GM11168 (cell line): ENCODE results near the gene PNPLA6.
"Not testable (repeated sequence)": the region's sequence is repeated elsewhere in the genome, so short reads cannot be mapped to it uniquely, and the experiment has no call there.

Source experiments
- in situ Hi-C: fragments of 300-500 bp; cut with MboI; formaldehyde crosslinking; loops from one replicate; pipeline ENCODE4 v1.12.0; 2022; ENCODE audit warnings: low sequenced_read_pairs; ENCODE audit not compliant: unreplicated experiment

Gene PNPLA6

DNA sequence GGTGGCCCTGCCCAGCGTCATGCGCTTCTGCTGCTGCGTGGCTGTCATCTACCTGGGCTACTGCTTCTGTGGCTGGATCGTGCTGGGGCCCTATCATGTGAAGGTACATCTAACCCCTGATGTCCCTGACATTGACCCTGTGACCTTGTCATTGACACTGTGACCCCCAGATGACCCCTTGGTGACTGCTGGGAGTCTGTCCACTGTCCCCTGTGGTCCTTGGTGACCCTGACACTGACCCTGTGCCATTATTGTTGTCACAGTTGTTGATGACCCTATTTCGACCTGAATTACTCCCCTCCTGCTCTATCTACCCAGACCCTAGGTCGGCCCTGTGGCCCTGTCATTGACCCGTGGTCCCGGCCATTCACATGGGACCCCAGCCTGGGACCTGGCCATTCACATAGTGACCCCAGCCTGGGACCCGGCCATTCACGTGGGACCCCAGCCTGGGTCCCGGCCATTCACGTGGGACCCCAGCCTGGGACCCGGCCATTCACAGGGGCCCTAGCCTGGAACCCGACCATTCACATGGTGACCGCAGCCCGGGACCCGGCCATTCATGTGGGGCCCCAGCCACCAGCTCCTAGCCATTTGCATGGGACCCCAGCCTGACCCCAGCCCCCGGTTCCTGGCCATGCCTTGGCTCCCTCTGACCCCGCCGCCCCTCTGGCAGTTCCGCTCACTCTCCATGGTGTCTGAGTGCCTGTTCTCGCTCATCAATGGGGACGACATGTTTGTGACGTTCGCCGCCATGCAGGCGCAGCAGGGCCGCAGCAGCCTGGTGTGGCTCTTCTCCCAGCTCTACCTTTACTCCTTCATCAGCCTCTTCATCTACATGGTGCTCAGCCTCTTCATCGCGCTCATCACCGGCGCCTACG, 5.7 kb upstream of the PNPLA6 start:
- in situ Hi-C loops = no loop called here

DNA sequence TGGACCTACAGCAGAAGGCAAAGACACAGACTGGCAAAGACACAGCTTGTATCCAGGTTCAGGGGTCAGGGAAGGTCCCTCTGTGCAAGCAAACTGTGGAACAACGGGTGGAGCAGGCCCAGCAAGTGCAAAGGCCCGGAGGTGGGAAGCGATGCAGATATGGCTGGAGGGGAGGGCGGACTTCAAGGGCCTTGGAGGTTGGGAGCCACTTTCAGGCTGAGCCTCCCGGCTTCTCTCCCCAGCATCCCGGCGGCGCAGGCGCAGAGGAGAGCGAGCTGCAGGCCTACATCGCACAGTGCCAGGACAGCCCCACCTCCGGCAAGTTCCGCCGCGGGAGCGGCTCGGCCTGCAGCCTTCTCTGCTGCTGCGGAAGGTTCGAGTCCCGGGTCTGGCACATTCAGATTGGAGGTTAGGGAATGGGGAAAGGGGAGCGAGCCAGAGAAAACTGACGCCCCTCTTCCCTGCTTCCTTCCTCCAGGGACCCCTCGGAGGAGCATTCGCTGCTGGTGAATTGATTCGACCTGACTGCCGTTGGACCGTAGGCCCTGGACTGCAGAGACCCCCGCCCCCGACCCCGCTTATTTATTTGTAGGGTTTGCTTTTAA, 2.1 kb upstream of the PNPLA6 start:
- in situ Hi-C loops = no loop called here

DNA sequence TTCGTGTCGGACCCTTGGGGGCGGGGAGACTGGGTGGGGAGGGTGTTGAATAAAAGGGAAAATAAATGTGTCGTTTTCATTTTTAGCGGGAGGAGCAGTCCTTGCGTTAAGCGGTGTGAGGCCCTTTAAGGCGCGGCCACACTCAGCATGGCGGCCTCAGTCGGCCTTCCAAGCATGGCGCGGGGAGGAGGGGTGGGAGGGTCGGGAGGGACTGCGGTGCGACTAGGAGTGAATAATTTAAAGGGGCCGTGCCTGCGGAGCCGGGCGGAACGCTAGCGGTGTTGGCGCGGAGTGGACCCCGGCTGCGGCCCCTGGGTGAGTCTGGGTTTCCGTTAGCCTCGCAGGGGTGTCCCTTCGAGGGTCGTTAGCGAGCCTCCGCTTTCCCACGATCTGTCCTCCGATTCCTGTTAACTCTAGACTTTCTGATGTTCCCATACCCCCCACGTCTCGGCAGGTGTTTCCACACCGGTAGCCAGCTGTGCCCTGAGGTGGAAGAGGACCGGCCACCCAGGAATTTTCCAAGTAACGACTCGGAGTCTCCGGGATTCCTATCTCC, 1.5 kb upstream of the PNPLA6 start:
- in situ Hi-C loops = no loop called here

- in situ Hi-C loops = no loop called here
Measured at GRCh38 chr19:7534531-7535046, 928 bp upstream of the PNPLA6 start.

GRCh38 chr19:7535998-7536695, 630 bp downstream of the PNPLA6 start:
- in situ Hi-C loops = no loop called here

DNA sequence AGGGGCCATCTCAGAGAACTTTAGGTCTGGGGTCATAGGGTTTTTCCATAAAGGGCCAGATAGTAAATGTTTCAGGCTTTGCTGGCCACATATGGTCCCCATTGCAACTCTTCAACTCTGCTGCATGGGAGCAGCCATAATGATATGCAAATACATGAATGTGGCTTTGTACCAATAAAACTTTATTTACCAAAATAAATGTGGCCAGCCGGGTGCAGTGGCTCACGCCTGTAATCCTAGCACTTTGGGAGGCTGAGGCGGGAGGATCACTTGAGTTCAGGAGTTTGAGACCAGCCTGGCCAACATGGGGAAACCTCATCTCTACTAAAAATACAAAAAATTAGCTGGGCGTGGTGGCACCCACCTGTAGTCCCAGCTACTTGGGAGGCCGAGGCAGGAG, 3.5 kb downstream of the PNPLA6 start:
- in situ Hi-C loops = not testable (repeated sequence)

- in situ Hi-C loops = no loop called here
Measured at GRCh38 chr19:7539827-7540425, 4.4 kb downstream of the PNPLA6 start.

DNA sequence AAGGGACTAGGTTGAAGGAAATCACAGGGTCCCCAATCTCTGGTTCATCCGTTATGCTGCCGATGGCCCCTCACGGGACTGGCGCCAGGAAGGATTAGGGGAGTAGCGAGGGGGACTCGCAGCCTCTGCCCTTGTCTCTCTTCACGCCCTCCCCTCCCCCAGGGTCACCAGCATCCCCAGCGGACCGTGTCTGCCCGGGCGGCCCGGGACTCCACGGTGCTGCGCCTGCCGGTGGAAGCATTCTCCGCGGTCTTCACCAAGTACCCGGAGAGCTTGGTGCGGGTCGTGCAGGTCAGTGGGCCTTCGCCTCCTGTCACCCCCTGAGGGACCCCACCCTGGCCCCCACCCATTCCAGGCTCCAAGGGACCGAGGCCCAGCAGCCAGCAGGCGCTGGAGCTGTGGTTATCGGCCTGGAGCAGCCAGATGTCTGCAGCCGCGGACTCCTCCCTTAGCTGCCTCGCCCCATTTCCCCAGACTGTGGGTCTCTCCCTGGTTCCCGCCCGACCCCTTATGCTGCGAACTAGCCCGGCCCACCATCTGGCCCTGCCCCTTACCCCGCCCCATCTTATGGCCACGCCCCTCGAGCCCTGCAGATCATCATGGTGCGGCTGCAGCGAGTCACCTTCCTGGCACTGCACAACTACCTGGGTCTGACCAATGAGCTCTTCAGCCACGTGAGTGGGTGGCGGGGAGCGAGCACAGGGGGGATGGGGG, 5.4 kb downstream of the PNPLA6 start:
- in situ Hi-C loops = no loop called here

- in situ Hi-C loops = no loop called here
Measured at GRCh38 chr19:7541475-7541824, 5.9 kb downstream of the PNPLA6 start.

DNA sequence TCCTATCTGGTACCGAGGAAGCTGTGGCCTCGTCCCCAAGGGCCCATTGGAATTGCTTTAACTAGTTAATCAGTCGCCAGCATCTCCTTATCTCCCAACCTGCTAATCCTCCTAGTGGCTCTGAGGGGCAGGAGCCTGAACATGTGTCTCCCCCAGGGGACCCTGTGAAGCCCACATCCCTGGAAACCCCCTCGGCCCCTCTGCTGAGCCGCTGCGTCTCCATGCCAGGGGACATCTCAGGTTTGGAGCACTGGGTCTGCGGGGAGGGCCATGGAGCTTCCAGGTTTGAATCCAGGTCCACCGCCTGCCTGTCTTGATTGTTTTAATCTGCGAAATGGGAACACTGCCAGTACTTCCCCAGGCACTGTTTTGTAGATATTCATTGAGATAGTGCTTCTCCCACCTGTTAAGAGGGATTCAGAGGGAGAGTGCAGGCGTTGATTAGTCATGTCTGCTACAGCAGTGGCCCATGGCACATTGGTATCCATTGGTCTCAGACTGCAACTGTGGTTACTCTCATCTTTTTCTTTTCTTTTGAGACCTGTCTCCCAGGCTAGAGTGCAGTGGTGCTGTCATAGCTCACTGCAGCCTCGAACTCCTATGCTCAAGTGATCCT, 6.4 kb downstream of the PNPLA6 start:
- in situ Hi-C loops = no loop called here

DNA sequence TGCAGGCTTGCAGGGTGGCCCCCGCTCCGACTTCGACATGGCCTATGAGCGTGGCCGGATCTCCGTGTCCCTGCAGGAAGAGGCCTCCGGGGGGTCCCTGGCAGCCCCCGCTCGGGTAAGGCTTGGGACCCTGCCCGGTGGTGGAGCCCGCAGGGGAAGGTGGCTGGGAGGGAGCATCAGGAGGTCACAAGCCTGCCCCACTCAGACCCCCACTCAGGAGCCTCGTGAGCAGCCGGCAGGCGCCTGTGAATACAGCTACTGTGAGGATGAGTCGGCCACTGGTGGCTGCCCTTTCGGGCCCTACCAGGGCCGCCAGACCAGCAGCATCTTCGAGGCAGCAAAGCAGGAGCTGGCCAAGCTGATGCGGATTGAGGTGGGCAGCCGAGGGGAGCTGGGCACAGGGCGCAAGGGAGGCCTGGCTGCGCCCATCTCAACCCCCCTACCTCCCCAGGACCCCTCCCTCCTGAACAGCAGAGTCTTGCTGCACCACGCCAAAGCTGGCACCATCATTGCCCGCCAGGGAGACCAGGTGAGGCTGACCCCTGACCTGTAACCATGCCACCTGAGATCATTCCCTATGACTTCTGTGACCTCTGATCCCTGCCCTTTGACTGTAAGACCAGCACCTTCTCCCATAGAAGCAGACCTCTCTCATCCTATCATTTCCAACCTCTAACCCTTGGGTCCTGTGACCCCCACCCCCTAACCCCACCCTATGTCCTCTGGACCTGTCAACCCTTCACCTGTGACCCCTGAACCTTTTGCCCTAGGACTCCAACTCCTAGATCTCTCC, 7.2 kb downstream of the PNPLA6 start:
- in situ Hi-C loops = no loop called here

- in situ Hi-C loops = no loop called here
Measured at GRCh38 chr19:7544626-7545025, 9.1 kb downstream of the PNPLA6 start.

DNA sequence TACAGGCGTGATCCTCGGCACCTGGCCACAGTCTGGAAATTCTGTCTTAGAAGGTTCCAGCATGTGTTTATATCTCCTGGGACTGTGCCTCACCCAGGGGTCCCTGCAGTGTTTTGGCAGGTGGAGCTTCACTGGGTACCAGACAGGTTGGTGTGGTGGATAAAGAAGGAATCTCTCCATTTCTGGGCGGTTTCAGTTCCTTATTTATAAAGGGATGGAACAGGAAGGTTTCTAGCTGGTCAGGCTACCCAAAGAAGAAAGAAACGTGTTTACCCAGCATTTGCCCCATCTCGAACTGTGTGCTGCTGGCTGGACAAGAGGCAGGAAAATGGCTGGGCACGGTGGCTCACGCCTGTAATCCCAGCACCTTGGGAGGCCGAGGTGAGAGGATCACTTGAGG, 9.8 kb downstream of the PNPLA6 start:
- in situ Hi-C loops = no loop called here

DNA sequence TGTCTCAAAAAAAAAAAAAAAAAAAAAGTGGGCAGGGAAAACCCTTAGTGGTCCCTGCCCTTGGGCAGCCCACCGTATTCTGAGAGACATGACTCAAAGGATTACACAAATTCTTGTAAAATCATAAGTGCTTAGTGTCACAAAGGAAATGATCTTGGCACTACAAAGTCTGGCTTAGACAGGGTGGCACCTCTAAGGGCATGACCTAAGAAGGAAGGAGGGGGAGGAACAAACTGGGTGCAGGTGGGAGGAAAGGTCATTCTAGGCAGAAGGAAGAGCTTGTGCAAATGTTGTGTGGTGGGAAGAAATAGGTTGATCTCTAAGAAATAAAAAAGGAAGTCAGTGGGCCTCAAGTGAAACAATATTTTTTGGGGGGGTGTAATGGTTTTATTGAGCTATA, 10.4 kb downstream of the PNPLA6 start:
- in situ Hi-C loops = no loop called here

DNA sequence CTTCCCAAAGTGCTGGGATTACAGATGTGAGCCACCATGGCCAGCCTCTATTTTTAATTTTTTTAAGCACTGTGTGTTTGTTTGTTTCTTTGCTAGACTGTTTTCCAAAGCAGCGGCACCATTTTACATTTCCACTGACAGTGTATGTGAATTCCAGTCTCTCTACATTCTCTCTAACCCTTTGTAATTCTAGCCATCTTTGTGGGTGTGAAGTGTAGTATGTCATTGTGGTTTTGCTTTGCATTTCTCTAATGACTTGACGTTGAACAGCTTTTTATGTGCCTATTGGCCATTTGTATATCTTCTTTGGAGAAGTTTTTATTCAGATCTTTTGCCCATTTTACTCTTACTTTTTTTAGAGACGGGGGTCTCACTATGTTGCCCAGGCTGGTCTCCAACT, 11.6 kb downstream of the PNPLA6 start:
- in situ Hi-C loops = no loop called here

- in situ Hi-C loops = no loop called here
Measured at GRCh38 chr19:7549429-7550148, 14.1 kb downstream of the PNPLA6 start.

DNA sequence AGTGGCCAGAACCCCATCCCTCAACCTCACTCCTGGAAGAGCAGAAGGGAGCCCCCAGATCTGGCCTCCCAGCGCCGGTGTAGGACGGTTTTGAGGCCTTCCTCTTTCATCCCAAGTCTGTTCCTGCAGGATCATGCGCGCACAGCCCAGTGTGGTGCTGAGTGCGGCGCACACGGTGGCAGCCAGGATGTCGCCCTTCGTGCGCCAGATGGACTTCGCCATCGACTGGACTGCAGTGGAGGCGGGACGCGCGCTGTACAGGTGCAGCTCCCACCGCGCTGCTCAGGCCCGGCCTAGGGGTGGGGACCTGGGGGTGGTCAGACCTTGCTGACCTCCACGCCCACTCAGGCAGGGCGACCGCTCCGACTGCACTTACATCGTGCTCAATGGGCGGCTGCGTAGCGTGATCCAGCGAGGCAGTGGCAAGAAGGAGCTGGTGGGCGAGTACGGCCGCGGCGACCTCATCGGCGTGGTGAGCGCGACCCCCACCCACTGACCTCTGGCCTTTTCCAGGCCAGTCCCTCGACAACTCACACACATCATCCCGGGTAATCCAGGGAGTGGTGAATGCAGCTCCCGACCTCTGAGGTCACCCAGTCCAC, 14.8 kb downstream of the PNPLA6 start:
- in situ Hi-C loops = no loop called here
